Measurements from ENCODE around the gene CEACAM19. TPM values are rescaled to one million over a fixed set of nuclear protein-coding genes. Genes with fewer than 3 reads are reported as not detected.
"Not testable (repeated sequence)": the region's sequence is repeated elsewhere in the genome, so short reads cannot be mapped to it uniquely, and the experiment has no call there.

CEACAM19 gene
- total and polyA plus RNA-seq, 9 donors = 2.2 to 10.0 (median 5.4) TPM

DNA sequence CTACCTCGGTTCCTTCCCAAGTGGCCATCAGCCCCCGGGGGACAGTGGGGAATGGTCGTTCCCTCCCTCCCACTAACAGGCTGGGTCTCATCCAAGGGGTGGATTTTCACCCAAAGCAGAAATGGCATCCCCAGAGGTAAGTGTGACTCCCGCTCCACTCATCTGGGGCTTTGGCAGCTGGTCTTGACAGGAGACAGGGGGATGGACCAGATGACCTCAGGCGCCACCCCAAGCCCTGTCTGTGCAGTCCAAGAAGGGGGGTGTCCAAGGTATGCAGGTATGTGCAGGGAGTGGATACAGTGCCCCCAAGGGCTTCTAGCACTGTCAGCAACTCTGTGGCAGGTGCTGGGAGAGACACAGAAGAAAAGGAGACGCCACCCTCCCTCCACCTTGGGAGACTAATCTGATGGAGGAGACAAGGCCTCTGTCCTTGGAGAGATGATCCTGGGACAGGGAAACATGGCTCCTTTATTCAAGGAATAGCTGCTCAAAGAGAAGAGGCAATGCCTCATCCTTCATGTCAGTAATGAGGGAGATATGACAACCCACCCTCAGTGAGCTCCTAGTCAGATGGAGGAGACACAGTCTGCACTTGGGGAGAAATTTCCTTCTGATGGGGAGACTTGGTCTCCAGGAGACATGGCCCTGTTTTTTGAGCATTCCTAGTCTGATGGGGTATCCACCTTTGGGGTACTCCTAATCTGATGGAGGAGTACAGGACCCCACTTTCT is 35.4 kb downstream of the CEACAM19 start:
- DNase-seq = no peak
- WGBS, 3 donors = 82 to 88% (median 84%) methylated on average over 6 of the region's 6 CpGs
- Histone ChIP-seq H3K27me3 (no peaks in the 10 kb centered on the region), H3K4me3 (no peak overlapping the region), H3K4me1 (ENCODE audit: insufficient read depth) (no peaks in the 10 kb centered on the region), H3K9me3 (no peaks in the 10 kb centered on the region), H3K36me3 (no peaks in the 10 kb centered on the region), H3K27ac (no peak overlapping the region)
- TF ChIP-seq EP300 (IDR thresholded peaks at IDR 0.05) = no peak
- no peak for TF ChIP-seq POLR2A (IDR thresholded peaks at IDR 0.05)
- no peak for TF ChIP-seq CTCF (IDR thresholded peaks at IDR 0.05)
- intact Hi-C loops (cut with DNase I) = no loop called here

DNA sequence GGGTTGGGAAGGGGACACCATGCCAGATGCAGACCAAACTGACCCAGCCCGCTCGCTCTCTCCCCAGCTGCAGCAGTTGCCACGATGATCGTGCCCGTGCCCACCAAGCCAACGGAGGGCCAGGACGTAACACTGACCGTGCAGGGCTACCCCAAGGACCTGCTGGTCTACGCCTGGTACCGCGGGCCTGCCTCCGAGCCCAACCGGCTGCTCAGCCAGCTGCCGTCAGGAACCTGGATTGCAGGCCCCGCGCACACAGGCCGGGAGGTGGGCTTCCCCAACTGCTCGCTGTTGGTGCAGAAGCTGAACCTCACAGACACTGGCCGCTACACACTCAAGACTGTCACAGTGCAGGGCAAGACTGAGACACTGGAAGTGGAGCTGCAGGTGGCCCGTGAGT is 36.5 kb downstream of the CEACAM19 start:
- H3K27me3 ChIP-seq = no peaks in the 10 kb centered on the region
- H3K9me3 ChIP-seq = no peaks in the 10 kb centered on the region
- WGBS, 3 donors = 89 to 93% (median 91%) methylated on average over 19 to 20 of the region's 20 CpGs
- H3K27ac ChIP-seq = no peak overlapping the region
- DNase-seq = no peak
- no peaks in the 10 kb centered on the region for H3K4me1 ChIP-seq (ENCODE audit: insufficient read depth)
- intact Hi-C loops (cut with DNase I) = no loop called here
- H3K4me3 ChIP-seq = no peak overlapping the region
- H3K36me3 ChIP-seq = no peaks in the 10 kb centered on the region
- TF ChIP-seq CTCF (IDR thresholded peaks at IDR 0.05) (no peak), POLR2A (IDR thresholded peaks at IDR 0.05) (no peak), EP300 (IDR thresholded peaks at IDR 0.05) (no peak)

DNA sequence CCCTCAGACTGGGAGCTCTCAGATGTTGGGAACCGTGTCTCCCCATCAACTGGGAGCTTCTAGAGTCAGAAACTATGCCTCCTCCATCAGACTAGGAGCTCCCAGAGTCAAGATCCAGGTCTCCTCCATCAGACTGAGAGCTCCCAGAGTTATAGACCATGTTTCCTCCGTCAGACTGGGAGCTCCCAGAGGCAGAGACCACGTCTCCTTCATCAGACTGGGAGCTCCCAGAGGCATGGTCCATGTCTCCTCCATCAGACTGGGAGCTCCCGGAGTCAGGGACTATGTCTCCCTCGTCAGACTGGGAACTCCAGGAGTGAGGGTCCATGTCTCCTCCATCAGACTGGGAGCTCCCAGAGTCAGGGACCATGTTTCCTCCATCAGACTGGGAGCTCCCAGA is 37.7 kb downstream of the CEACAM19 start:
- H3K27ac ChIP-seq = no peak overlapping the region
- no peak overlapping the region for H3K4me3 ChIP-seq
- no peaks in the 10 kb centered on the region for H3K9me3 ChIP-seq
- intact Hi-C loops (cut with DNase I) = no loop called here
- H3K4me1 ChIP-seq (ENCODE audit: insufficient read depth) = no peaks in the 10 kb centered on the region
- 65 to 78% (median 72%) methylated on average over 5 of the region's 5 CpGs for WGBS, 3 donors
- no peaks in the 10 kb centered on the region for H3K36me3 ChIP-seq
- no peaks in the 10 kb centered on the region for H3K27me3 ChIP-seq
- TF ChIP-seq CTCF (IDR thresholded peaks at IDR 0.05) (no peak), POLR2A (IDR thresholded peaks at IDR 0.05) (no peak), EP300 (IDR thresholded peaks at IDR 0.05) (no peak)
- DNase-seq = no peak

DNA sequence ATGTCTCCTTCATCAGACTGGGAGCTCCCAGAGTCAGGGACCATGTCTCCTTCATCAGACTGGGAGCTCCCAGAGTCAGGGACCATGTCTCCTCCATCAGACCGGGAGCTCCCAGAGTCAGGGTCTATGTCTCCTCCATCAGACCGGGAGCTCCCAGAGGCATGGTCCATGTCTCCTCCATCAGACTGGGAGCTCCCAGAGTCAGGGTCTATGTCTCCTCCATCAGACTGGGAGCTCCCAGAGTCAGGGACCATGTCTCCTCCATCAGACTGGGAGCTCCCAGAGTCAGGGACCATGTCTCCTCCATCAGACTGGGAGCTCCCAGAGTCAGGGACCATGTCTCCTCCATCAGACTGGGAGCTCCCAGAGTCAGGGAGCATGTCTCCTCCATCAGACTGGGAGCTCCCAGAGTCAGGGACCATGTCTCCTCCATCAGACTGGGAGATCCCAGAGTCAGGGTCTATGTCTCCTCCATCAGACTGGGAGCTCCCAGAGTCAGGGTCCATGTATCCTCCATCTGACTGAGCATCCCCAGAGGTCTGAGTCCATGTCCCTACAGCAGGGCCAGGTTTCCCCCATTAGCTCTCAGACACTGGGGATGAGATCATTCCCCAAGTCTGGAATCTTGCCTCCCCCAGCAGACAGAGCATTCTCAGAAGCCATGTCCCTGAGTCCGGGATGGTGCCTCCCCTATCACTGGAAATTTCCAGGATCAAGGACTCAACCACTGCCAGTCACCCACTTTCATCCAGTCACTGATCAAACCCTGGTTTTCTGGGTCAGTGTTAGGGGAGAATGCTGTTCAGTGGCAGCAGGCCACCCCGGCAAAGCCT is 38.4 kb downstream of the CEACAM19 start:
- H3K4me3 ChIP-seq; H3K27me3 ChIP-seq; H3K9me3 ChIP-seq; H3K36me3 ChIP-seq; H3K4me1 ChIP-seq (ENCODE audit: insufficient read depth); H3K27ac ChIP-seq; DNase-seq; intact Hi-C loops (cut with DNase I): not testable (repeated sequence)
- 60 to 83% (median 67%) methylated on average over 4 of the region's 4 CpGs for WGBS, 3 donors

DNA sequence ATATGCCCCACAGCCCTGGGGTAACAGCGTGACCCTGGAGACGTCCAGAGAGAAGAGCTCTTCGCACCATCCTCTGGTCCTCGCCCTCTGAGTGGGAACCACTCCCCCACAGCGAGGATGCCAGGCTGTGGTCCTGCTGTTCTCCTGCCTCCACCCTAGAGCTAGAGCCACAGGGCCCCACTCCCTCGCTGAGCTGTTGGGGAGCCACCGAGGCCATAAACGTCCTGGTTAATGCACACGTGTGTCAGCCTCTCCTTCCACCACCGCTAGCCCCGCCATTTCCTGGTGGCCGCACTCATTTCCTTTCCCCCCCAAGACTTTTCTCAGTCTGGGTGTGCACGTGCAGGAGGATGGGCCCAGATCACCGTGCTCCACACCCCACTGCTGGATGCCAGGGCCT is 39.2 kb downstream of the CEACAM19 start:
- H3K4me1 ChIP-seq (ENCODE audit: insufficient read depth) = no peaks in the 10 kb centered on the region
- H3K27ac ChIP-seq = no peak overlapping the region
- H3K9me3 ChIP-seq = no peaks in the 10 kb centered on the region
- DNase-seq = no peak
- no peak overlapping the region for H3K4me3 ChIP-seq
- H3K36me3 ChIP-seq = no peaks in the 10 kb centered on the region
- intact Hi-C loops (cut with DNase I) = no loop called here
- TF ChIP-seq CTCF (IDR thresholded peaks at IDR 0.05) (no peak), EP300 (IDR thresholded peaks at IDR 0.05) (no peak), POLR2A (IDR thresholded peaks at IDR 0.05) (no peak)
- H3K27me3 ChIP-seq = no peaks in the 10 kb centered on the region
- 78 to 86% (median 79%) methylated on average over 14 of the region's 14 CpGs for WGBS, 3 donors

Measured in ovary (tissue), 9 donors.